HCT116 (cell line): ENCODE data around the gene CRACR2A. TPM values are rescaled to one million over a fixed set of nuclear protein-coding genes. Genes with fewer than 3 reads are reported as not detected.

Experiments
- ATAC-seq: fragments of 200-7000 bp; cut with Tn5 transposase; 2 replicates; pipeline ENCODE4 v1.9.1; 2020; ENCODE audit warnings: mild to moderate bottlenecking, moderate library complexity
- BruUV-seq: library from RNA; stranded (reverse); fragments of 400-500 nt; replicated peaks from 2 replicates; lab custom pipeline; 2021; lab: Mats Ljungman, UMichigan
- CTCF ChIA-PET: fragments of 300-600 bp; sonication (Branson Sonifier 250); formaldehyde crosslinking; loops from one replicate; lab custom pipeline; 2021; ENCODE audit warnings: antibody characterized with exemption; lab: Charles Lee
- POLR2A ChIA-PET: fragments of 300-600, 350-600 bp; sonication (Branson Sonifier 250); formaldehyde crosslinking; loops from one replicate; lab custom pipeline; 2021; ENCODE audit warnings: antibody characterized with exemption; lab: Charles Lee
- RAD21 ChIA-PET, 2 experiments: fragments of 300-600 bp; sonication (Branson Sonifier 250); formaldehyde crosslinking; loops; one replicate each; lab custom pipeline; 2023; ENCODE audit warnings: low total read pairs in 2 of 2; ENCODE audit not compliant: uncharacterized antibody in 2 of 2, unreplicated experiment in 2 of 2, low non-redundant PET in 1 of 2; lab: Charles Lee
- DNase-seq: peaks from one replicate; pipeline ENCODE4 v3.0.0-alpha.2; 2010; ENCODE audit warnings: low read depth, low spot score
- H2AFZ ChIP-seq: fragments of 200-600 bp; shearing (Covaris generic), sonication (generic); 2 replicates; pipeline ENCODE4 v1.6.1; 2017; ENCODE audit warnings: low read depth, mixed run types, mixed read lengths, antibody characterized with exemption, low read length; ENCODE audit not compliant: poor library complexity, severe bottlenecking
- H3K27ac ChIP-seq: 2 replicates; pipeline ENCODE4 v1.5.1; 2012; ENCODE audit warnings: low read depth, low read length
- H3K27me3 ChIP-seq: fragments of 200-600 bp; sonication (generic); 2 replicates; pipeline ENCODE4 v1.6.1; 2016; ENCODE audit warnings: mixed run types, low read length, mixed read lengths; ENCODE audit not compliant: insufficient read depth
- H3K36me3 ChIP-seq, 2 experiments: fragments of 200-500 bp in 1 of 2; fragments of 200-600 bp in 1 of 2; sonication (Bioruptor generic) in 1 of 2; sonication (generic) in 1 of 2; 2 replicates each; pipeline versions ENCODE4 v1.5.1 to v1.6.1; 2014 to 2016; ENCODE audit warnings: low read length in 2 of 2, inconsistent platforms in 1 of 2, mixed read lengths in 1 of 2, mixed run types in 1 of 2; ENCODE audit not compliant: insufficient read depth in 2 of 2, control insufficient read depth in 1 of 2
- H3K4me1 ChIP-seq, 2 experiments: fragments of 200-600 bp in 1 of 2; sonication (generic) in 1 of 2; 2 replicates each; pipeline versions ENCODE4 v1.5.1 to v1.6.1; 2012 to 2017; ENCODE audit warnings: low read length in 2 of 2, inconsistent platforms in 1 of 2, mild to moderate bottlenecking in 1 of 2, mixed read lengths in 1 of 2, mixed run types in 1 of 2, moderate library complexity in 1 of 2; ENCODE audit not compliant: insufficient read depth in 2 of 2, control insufficient read depth in 1 of 2
- H3K4me2 ChIP-seq: fragments of 200-600 bp; sonication (generic); 2 replicates; pipeline ENCODE4 v1.6.1; 2017; ENCODE audit warnings: mixed run types, low read length, mixed read lengths
- H3K4me3 ChIP-seq, 2 experiments: fragments of 200-600 bp in 1 of 2; sonication (generic) in 1 of 2; replicated peaks in 1 of 2; 2 replicates each; pipeline ENCODE4 v1.5.1; 2011 to 2016; ENCODE audit warnings: low read length in 2 of 2, control low read depth in 1 of 2, low read depth in 1 of 2, mild to moderate bottlenecking in 1 of 2, mixed read lengths in 1 of 2, mixed run types in 1 of 2
- H3K79me2 ChIP-seq: fragments of 200-600 bp; sonication (generic); 2 replicates; pipeline ENCODE4 v1.6.1; 2017; ENCODE audit warnings: mild to moderate bottlenecking, mixed run types, low read length, moderate library complexity, mixed read lengths; ENCODE audit not compliant: insufficient read depth
- H3K9ac ChIP-seq: fragments of 200-600 bp; sonication (generic); 2 replicates; pipeline ENCODE4 v1.6.1; 2016; ENCODE audit warnings: low read length, mixed read lengths
- H3K9me2 ChIP-seq: fragments of 200-600 bp; sonication (generic), shearing (Covaris generic); 2 replicates; pipeline ENCODE4 v1.6.1; 2017; ENCODE audit warnings: mixed run types, mild to moderate bottlenecking, moderate library complexity; ENCODE audit not compliant: insufficient read depth
- H3K9me3 ChIP-seq, 2 experiments: fragments of 200-500 bp in 1 of 2; fragments of 200-600 bp in 1 of 2; sonication (Bioruptor generic) in 1 of 2; sonication (generic) in 1 of 2; 2 replicates each; pipeline ENCODE4 v1.6.1; 2014 to 2017; ENCODE audit warnings: low read length in 2 of 2, mixed read lengths in 2 of 2, inconsistent platforms in 1 of 2, low read depth in 1 of 2, mild to moderate bottlenecking in 1 of 2, mixed run types in 1 of 2, moderate library complexity in 1 of 2; ENCODE audit not compliant: control insufficient read depth in 1 of 2, insufficient read depth in 1 of 2
- H4K20me1 ChIP-seq: fragments of 200-600 bp; sonication (generic), shearing (Covaris generic); 2 replicates; pipeline ENCODE4 v1.6.1; 2017; ENCODE audit warnings: mixed run types, mild to moderate bottlenecking, moderate library complexity; ENCODE audit not compliant: insufficient read depth
- ATF3 ChIP-seq: IDR thresholded peaks from 2 replicates; pipeline ENCODE4 v1.6.1; 2012
- CBX3 ChIP-seq: IDR thresholded peaks from 2 replicates; pipeline ENCODE4 v1.6.1; 2012; ENCODE audit warnings: low read depth
- CEBPB ChIP-seq: IDR thresholded peaks from 2 replicates; pipeline ENCODE4 v1.6.1; 2012; ENCODE audit warnings: low read depth
- EGR1 ChIP-seq: IDR thresholded peaks from 2 replicates; pipeline ENCODE4 v1.6.1; 2012; ENCODE audit warnings: low read depth
- EZH2phosphoT487 ChIP-seq: fragments of 200-600 bp; IDR thresholded peaks from 2 replicates; pipeline ENCODE4 v1.6.1; 2018; ENCODE audit warnings: antibody characterized with exemption, borderline replicate concordance
- FOSL1 ChIP-seq: IDR thresholded peaks from 2 replicates; pipeline ENCODE4 v1.6.1; 2012; ENCODE audit warnings: low read depth
- JUND ChIP-seq: IDR thresholded peaks from 2 replicates; pipeline ENCODE4 v1.6.1; 2012
- POLR2A ChIP-seq: IDR thresholded peaks from 2 replicates; pipeline ENCODE4 v1.7.0; 2011; ENCODE audit warnings: borderline replicate concordance; ENCODE audit not compliant: insufficient read depth, insufficient read length; ENCODE audit errors: extremely low read depth
- POLR2AphosphoS5 ChIP-seq: IDR thresholded peaks from 2 replicates; pipeline ENCODE4 v1.6.1; 2011; ENCODE audit warnings: mild to moderate bottlenecking, low read depth, low read length, moderate library complexity
- RAD21 ChIP-seq: IDR thresholded peaks from 2 replicates; pipeline ENCODE4 v1.6.1; 2012; ENCODE audit warnings: low read depth, mild to moderate bottlenecking
- SIN3A ChIP-seq: IDR thresholded peaks from 2 replicates; pipeline ENCODE4 v1.6.1; 2012; ENCODE audit warnings: low read depth
- SP1 ChIP-seq: IDR thresholded peaks from 2 replicates; pipeline ENCODE4 v1.6.1; 2012; ENCODE audit warnings: low read depth
- SRF ChIP-seq: IDR thresholded peaks from 2 replicates; pipeline ENCODE4 v1.6.1; 2012; ENCODE audit warnings: low read depth
- TCF7L2 ChIP-seq: IDR thresholded peaks from 2 replicates; pipeline ENCODE4 v1.7.0; 2011; ENCODE audit warnings: borderline replicate concordance, inconsistent platforms; ENCODE audit not compliant: insufficient read depth, insufficient read length; ENCODE audit errors: extremely low read depth
- YY1 ChIP-seq: IDR thresholded peaks from 2 replicates; pipeline ENCODE4 v1.6.1; 2011; ENCODE audit warnings: low read length, low read depth, moderate library complexity, mild to moderate bottlenecking; ENCODE audit not compliant: insufficient replicate concordance; ENCODE audit errors: extremely low read depth
- ZFX ChIP-seq: fragments of 450-650 bp; IDR thresholded peaks from 2 replicates; pipeline ENCODE4 v1.6.1; 2017
- ZNF274 ChIP-seq: fragments of 200-500 bp; sonication (Bioruptor generic); IDR thresholded peaks from 2 replicates; pipeline ENCODE4 v1.6.1; 2014; ENCODE audit warnings: mild to moderate bottlenecking, low read depth, low read length, inconsistent platforms
- intact Hi-C: fragments of 100-400 bp; cut with micrococcal nuclease; formaldehyde crosslinking; loops from 2 replicates; pipeline ENCODE4 v1.10.0; 2022
- total RNA-seq: library from RNA; stranded (reverse); gene quantifications from one replicate; pipeline ENCODE4 v1.2.1, GENCODE V29; 2021; ENCODE audit not compliant: unreplicated experiment

The CRACR2A gene
- total RNA-seq, 1 experiment from 2014 or later, result 18.4 TPM

- H3K9me2 ChIP-seq, result no peaks in the 10 kb centered on the region
- CTCF ChIA-PET, result no interaction called here
- no peaks in the 10 kb centered on the region for H3K9me3 ChIP-seq
- no peak overlapping the region for H2AFZ ChIP-seq
- H3K4me1 ChIP-seq, result no peaks in the 10 kb centered on the region
- H3K27me3 ChIP-seq, result peaks cover 47% of the 10 kb centered on the region
- TF ChIP-seq SP1 (no peak), POLR2AphosphoS5 (no peak), YY1 (no peak), JUND (no peak), POLR2A (no peak), ZFX (no peak), ATF3 (no peak), ZNF274 (no peak), CBX3 (no peak), RAD21 (no peak), EGR1 (no peak), FOSL1 (no peak), TCF7L2 (no peak), SIN3A (no peak), CEBPB (no peak), SRF (no peak), EZH2phosphoT487 (no peak)
- ATAC-seq, result no peak
- POLR2A ChIA-PET, result no interaction called here
- no peaks in the 10 kb centered on the region for H4K20me1 ChIP-seq
- H3K4me2 ChIP-seq, result no peak overlapping the region
- H3K9ac ChIP-seq, result no peak overlapping the region
- DNase-seq, result no peak
- no peaks in the 10 kb centered on the region for H3K36me3 ChIP-seq
- intact Hi-C loops, result no loop called here
- no peaks in the 10 kb centered on the region for H3K79me2 ChIP-seq
- no peak overlapping the region for H3K27ac ChIP-seq
- RAD21 ChIA-PET, result no interaction called here
- H3K4me3 ChIP-seq, result no peak overlapping the region
- no TSS peak for BruUV-seq
These were observed 181.2 kb downstream of the CRACR2A start for GRCh38 chr12:3571724-3572123.
